ENCODE results near the gene ZFYVE16.

GRCh38 chr5:80507663-80508062 lies 99.8 kb downstream of the ZFYVE16 start:
- TF ChIP-seq KLF10 (tag by site-specific recombination; IDR thresholded peaks at IDR 0.05) = no peak
- TF ChIP-seq CTCF (tag by site-specific recombination; IDR thresholded peaks at IDR 0.05) = no peak
- no peak for TF ChIP-seq REPIN1 (tag by site-specific recombination; IDR thresholded peaks at IDR 0.05; ENCODE audit: low read depth)
- TF ChIP-seq ZBTB17 (tag by site-specific recombination; IDR thresholded peaks at IDR 0.05) = no peak
- no peak for TF ChIP-seq ZNF600 (tag by site-specific recombination; IDR thresholded peaks at IDR 0.05)
- TF ChIP-seq REST (tag by site-specific recombination; IDR thresholded peaks at IDR 0.05) = no peak

Measured in HEK293 (cell line).